GM12878 (cell line): ENCODE measurements around the gene DNAJC17. TPM values are rescaled to one million over a fixed set of nuclear protein-coding genes. Genes with fewer than 3 reads are reported as not detected.
A peak's percentile ranks its signal among the peaks of the same experiment; 100 is the strongest.

ENCODE experiments used
- ATF7 ChIP-seq: fragments of 450-650 bp; IDR thresholded peaks from 2 replicates; pipeline ENCODE4 v1.6.1; 2016; ENCODE audit warnings: low read depth, mild to moderate bottlenecking
- CBFB ChIP-seq: IDR thresholded peaks from 2 replicates; pipeline ENCODE4 v1.6.1; 2016; ENCODE audit warnings: antibody characterized with exemption, low read depth
- HDGF ChIP-seq: fragments of 450-650 bp; IDR thresholded peaks from 2 replicates; pipeline ENCODE4 v1.6.1; 2016; ENCODE audit warnings: antibody characterized with exemption
- KLF5 ChIP-seq: fragments of 450-650 bp; IDR thresholded peaks from 2 replicates; pipeline ENCODE4 v1.6.1; 2014; ENCODE audit warnings: mild to moderate bottlenecking; ENCODE audit not compliant: partially characterized antibody
- MXI1 ChIP-seq: fragments of 150-350 bp; IDR thresholded peaks from 2 replicates; pipeline ENCODE4 v1.6.1; 2011; ENCODE audit warnings: low read depth, mild to moderate bottlenecking, inconsistent platforms, low read length, improper control_type of control experiment
- NR2F1 ChIP-seq: fragments of 450-650 bp; conservative IDR thresholded peaks from 2 replicates; pipeline ENCODE4 v1.6.1; 2017; ENCODE audit warnings: mild to moderate bottlenecking
- POLR2A ChIP-seq: IDR thresholded peaks from 2 replicates; pipeline ENCODE4 v1.6.1; 2011; ENCODE audit warnings: low read depth, mild to moderate bottlenecking, low read length
- POLR2AphosphoS5 ChIP-seq: IDR thresholded peaks from 2 replicates; pipeline ENCODE4 v1.6.1; 2011; ENCODE audit warnings: mild to moderate bottlenecking, low read length, inconsistent platforms
- SIN3A ChIP-seq: IDR thresholded peaks from 2 replicates; pipeline ENCODE4 v1.6.1; 2012; ENCODE audit warnings: low read depth, low read length, improper control_type of control experiment
- SIX5 ChIP-seq: IDR thresholded peaks from 2 replicates; pipeline ENCODE4 v1.6.1; 2011; ENCODE audit warnings: mild to moderate bottlenecking, low read depth, low read length, moderate library complexity; ENCODE audit not compliant: severe bottlenecking
- SREBF1 ChIP-seq: IDR thresholded peaks from 2 replicates; pipeline ENCODE4 v1.6.1; 2012; ENCODE audit warnings: mild to moderate bottlenecking, low read length
- SUZ12 ChIP-seq: fragments of 200-600 bp; sonication (generic); IDR thresholded peaks from one replicate; pipeline ENCODE4 v1.6.1; 2018; ENCODE audit warnings: antibody characterized with exemption, mild to moderate bottlenecking; ENCODE audit not compliant: unreplicated experiment
- TAF1 ChIP-seq: IDR thresholded peaks from 2 replicates; pipeline ENCODE4 v1.6.1; 2011; ENCODE audit warnings: mild to moderate bottlenecking, low read depth, low read length, borderline replicate concordance
- TCF3 ChIP-seq: IDR thresholded peaks from 2 replicates; pipeline ENCODE4 v1.6.1; 2012; ENCODE audit warnings: low read depth, mild to moderate bottlenecking, low read length, borderline replicate concordance; ENCODE audit not compliant: insufficient read depth
- ZNF207 ChIP-seq: fragments of 450-650 bp; IDR thresholded peaks from 2 replicates; pipeline ENCODE4 v1.6.1; 2014; ENCODE audit warnings: antibody characterized with exemption, mild to moderate bottlenecking, borderline replicate concordance
- polyA plus RNA-seq, 11 experiments: library from polyadenylated mRNA; depleted of rRNA in 4 of 11; unstranded in 6 of 11; stranded (reverse) in 5 of 11; fragments of >200 nt; fragmentation: Nextera tagmentation in 4 of 11; fragmentation: Illumina TruSeq in 1 of 11; extraction: Ambion mirVana in 4 of 11; extraction: Trizol in 1 of 11; gene quantifications; 1 replicate in 1 of 11; 2 replicates in 10 of 11; pipeline versions ENCODE4 v1.2.1 to v1.2.3, GENCODE V29; 2011 to 2016; ENCODE audit warnings: inconsistent platforms in 2 of 11, missing spikeins in 2 of 11, low read depth in 1 of 11
- total RNA-seq, 4 experiments: library from RNA; depleted of rRNA in 3 of 4; stranded (reverse); fragments of >200 nt in 3 of 4; fragmentation: Illumina TruSeq in 1 of 4; extraction: Trizol in 1 of 4; gene quantifications; 2 replicates each; pipeline versions ENCODE4 v1.2.1 to v1.2.3, GENCODE V29; 2013 to 2021
- TF ChIP-seq, protein P1 (sequence below): fragments of 150-350 bp; IDR thresholded peaks from 2 replicates; pipeline ENCODE4 v1.6.1; 2014; ENCODE audit warnings: mild to moderate bottlenecking, low read depth, low read length
- TF ChIP-seq, protein P2 (sequence below): fragments of 450-650 bp; formaldehyde crosslinking; IDR thresholded peaks from 2 replicates; pipeline ENCODE4 v1.5.0; 2022; ENCODE audit warnings: mild to moderate bottlenecking, missing genetic modification characterization
- TF ChIP-seq, protein P3 (sequence below): IDR thresholded peaks from 2 replicates; pipeline ENCODE4 v1.6.1; 2012; ENCODE audit warnings: low read depth, low read length, improper control_type of control experiment
- TF ChIP-seq, protein P4 (sequence below): IDR thresholded peaks from 2 replicates; pipeline ENCODE4 v1.6.1; 2012; ENCODE audit warnings: mild to moderate bottlenecking, low read depth, low read length

Gene DNAJC17
- total and polyA plus RNA-seq, 10 of the 15 experiments (the other 5 are each of a cell fraction or from before 2014, with no cell fraction given): 6.1 to 62.8 (median 45.4) TPM

- TF ChIP-seq TAF1 (peak; percentile 36; the same call in 1 of the 2 replicates), HDGF (peak; percentile 73; the same call in 1 of the 2 replicates), SIX5 (peak; percentile 93), SUZ12 (no peak), NR2F1 (0 out of 2 replicates have a peak, but pooled peaks have one; percentile 23), TCF3 (no peak), POLR2A (peak; percentile 90), ATF7 (no peak; the same call in 1 of the 2 replicates), ZNF207 (peak; percentile 82; the same call in 1 of the 2 replicates), MXI1 (peak; percentile 42), SIN3A (peak; percentile 75; the same call in 1 of the 2 replicates), SREBF1 (peak; percentile 79), POLR2AphosphoS5 (peak; percentile 88), KLF5 (peak; percentile 70), CBFB (no peak)
- TF ChIP-seq, protein P1, sequence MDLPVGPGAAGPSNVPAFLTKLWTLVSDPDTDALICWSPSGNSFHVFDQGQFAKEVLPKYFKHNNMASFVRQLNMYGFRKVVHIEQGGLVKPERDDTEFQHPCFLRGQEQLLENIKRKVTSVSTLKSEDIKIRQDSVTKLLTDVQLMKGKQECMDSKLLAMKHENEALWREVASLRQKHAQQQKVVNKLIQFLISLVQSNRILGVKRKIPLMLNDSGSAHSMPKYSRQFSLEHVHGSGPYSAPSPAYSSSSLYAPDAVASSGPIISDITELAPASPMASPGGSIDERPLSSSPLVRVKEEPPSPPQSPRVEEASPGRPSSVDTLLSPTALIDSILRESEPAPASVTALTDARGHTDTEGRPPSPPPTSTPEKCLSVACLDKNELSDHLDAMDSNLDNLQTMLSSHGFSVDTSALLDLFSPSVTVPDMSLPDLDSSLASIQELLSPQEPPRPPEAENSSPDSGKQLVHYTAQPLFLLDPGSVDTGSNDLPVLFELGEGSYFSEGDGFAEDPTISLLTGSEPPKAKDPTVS: no peak
- TF ChIP-seq, protein P2, sequence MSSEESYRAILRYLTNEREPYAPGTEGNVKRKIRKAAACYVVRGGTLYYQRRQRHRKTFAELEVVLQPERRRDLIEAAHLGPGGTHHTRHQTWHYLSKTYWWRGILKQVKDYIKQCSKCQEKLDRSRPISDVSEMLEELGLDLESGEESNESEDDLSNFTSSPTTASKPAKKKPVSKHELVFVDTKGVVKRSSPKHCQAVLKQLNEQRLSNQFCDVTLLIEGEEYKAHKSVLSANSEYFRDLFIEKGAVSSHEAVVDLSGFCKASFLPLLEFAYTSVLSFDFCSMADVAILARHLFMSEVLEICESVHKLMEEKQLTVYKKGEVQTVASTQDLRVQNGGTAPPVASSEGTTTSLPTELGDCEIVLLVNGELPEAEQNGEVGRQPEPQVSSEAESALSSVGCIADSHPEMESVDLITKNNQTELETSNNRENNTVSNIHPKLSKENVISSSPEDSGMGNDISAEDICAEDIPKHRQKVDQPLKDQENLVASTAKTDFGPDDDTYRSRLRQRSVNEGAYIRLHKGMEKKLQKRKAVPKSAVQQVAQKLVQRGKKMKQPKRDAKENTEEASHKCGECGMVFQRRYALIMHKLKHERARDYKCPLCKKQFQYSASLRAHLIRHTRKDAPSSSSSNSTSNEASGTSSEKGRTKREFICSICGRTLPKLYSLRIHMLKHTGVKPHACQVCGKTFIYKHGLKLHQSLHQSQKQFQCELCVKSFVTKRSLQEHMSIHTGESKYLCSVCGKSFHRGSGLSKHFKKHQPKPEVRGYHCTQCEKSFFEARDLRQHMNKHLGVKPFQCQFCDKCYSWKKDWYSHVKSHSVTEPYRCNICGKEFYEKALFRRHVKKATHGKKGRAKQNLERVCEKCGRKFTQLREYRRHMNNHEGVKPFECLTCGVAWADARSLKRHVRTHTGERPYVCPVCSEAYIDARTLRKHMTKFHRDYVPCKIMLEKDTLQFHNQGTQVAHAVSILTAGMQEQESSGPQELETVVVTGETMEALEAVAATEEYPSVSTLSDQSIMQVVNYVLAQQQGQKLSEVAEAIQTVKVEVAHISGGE: no peak
- TF ChIP-seq, protein P3, sequence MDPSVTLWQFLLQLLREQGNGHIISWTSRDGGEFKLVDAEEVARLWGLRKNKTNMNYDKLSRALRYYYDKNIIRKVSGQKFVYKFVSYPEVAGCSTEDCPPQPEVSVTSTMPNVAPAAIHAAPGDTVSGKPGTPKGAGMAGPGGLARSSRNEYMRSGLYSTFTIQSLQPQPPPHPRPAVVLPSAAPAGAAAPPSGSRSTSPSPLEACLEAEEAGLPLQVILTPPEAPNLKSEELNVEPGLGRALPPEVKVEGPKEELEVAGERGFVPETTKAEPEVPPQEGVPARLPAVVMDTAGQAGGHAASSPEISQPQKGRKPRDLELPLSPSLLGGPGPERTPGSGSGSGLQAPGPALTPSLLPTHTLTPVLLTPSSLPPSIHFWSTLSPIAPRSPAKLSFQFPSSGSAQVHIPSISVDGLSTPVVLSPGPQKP: peak; percentile 14; the same call in 1 of the 2 replicates
- TF ChIP-seq, protein P4, sequence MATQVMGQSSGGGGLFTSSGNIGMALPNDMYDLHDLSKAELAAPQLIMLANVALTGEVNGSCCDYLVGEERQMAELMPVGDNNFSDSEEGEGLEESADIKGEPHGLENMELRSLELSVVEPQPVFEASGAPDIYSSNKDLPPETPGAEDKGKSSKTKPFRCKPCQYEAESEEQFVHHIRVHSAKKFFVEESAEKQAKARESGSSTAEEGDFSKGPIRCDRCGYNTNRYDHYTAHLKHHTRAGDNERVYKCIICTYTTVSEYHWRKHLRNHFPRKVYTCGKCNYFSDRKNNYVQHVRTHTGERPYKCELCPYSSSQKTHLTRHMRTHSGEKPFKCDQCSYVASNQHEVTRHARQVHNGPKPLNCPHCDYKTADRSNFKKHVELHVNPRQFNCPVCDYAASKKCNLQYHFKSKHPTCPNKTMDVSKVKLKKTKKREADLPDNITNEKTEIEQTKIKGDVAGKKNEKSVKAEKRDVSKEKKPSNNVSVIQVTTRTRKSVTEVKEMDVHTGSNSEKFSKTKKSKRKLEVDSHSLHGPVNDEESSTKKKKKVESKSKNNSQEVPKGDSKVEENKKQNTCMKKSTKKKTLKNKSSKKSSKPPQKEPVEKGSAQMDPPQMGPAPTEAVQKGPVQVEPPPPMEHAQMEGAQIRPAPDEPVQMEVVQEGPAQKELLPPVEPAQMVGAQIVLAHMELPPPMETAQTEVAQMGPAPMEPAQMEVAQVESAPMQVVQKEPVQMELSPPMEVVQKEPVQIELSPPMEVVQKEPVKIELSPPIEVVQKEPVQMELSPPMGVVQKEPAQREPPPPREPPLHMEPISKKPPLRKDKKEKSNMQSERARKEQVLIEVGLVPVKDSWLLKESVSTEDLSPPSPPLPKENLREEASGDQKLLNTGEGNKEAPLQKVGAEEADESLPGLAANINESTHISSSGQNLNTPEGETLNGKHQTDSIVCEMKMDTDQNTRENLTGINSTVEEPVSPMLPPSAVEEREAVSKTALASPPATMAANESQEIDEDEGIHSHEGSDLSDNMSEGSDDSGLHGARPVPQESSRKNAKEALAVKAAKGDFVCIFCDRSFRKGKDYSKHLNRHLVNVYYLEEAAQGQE: 0 out of 2 replicates have a peak, but pooled peaks have one; percentile 13
Measured at GRCh38 chr15:40807028-40807887, at the start of gene DNAJC17, which contains the start of gene ZFYVE19 (continued).
